MM.1S (cell line): Measurements from ENCODE around the gene PTPRN2.

Experiments
- DNase-seq: peaks from one replicate; pipeline ENCODE4 v3.0.0-alpha.2; 2015
- H2AFZ ChIP-seq: fragments of 300-600 bp; sonication (generic); 2 replicates; pipeline ENCODE4 v1.6.0; 2016; ENCODE audit warnings: antibody characterized with exemption, low read length
- H3F3A ChIP-seq: fragments of 300-600 bp; sonication (generic); 2 replicates; pipeline ENCODE4 v1.6.1; 2016; ENCODE audit warnings: mild to moderate bottlenecking, antibody characterized with exemption, low read length, moderate library complexity, mixed read lengths; ENCODE audit not compliant: insufficient read depth
- H3K27ac ChIP-seq: fragments of 300-600 bp; sonication (generic); 2 replicates; pipeline ENCODE4 v1.5.1; 2016; ENCODE audit warnings: mild to moderate bottlenecking, low read length
- H3K27me3 ChIP-seq: fragments of 300-600 bp; sonication (generic); replicated peaks from 2 replicates; pipeline ENCODE4 v1.6.0; 2016; ENCODE audit warnings: low read length; ENCODE audit not compliant: insufficient read depth
- H3K36me3 ChIP-seq: fragments of 300-600 bp; sonication (generic); replicated peaks from 2 replicates; pipeline ENCODE4 v1.6.1; 2016; ENCODE audit warnings: mild to moderate bottlenecking, low read length, mixed read lengths; ENCODE audit not compliant: insufficient read depth
- H3K4me1 ChIP-seq: fragments of 300-600 bp; sonication (generic); 2 replicates; pipeline ENCODE4 v1.6.1; 2016; ENCODE audit warnings: low read length, mixed read lengths
- H3K4me2 ChIP-seq: fragments of 300-600 bp; sonication (generic); 2 replicates; pipeline ENCODE4 v1.6.0; 2016; ENCODE audit warnings: low read depth, low read length
- H3K4me3 ChIP-seq: fragments of 300-600 bp; sonication (generic); 2 replicates; pipeline ENCODE4 v1.5.1; 2016; ENCODE audit warnings: low read length, mixed read lengths
- H3K79me2 ChIP-seq: fragments of 300-600 bp; sonication (generic); 2 replicates; pipeline ENCODE4 v1.6.1; 2016; ENCODE audit warnings: mixed run types, low read length, mixed read lengths
- H3K9ac ChIP-seq: fragments of 300-600 bp; sonication (generic); 2 replicates; pipeline ENCODE4 v1.6.1; 2016; ENCODE audit warnings: low read length, mixed read lengths
- H3K9me2 ChIP-seq: fragments of 300-600 bp; sonication (generic); replicated peaks from 2 replicates; pipeline ENCODE4 v1.6.1; 2016; ENCODE audit warnings: mild to moderate bottlenecking, low read length, mixed read lengths; ENCODE audit not compliant: insufficient read depth
- H3K9me3 ChIP-seq: fragments of 300-600 bp; sonication (generic); replicated peaks from 2 replicates; pipeline ENCODE4 v1.6.1; 2016; ENCODE audit warnings: mild to moderate bottlenecking, low read length, mixed read lengths; ENCODE audit not compliant: insufficient read depth
- H4K20me1 ChIP-seq: fragments of 300-600 bp; sonication (generic); 2 replicates; pipeline ENCODE4 v1.6.1; 2016; ENCODE audit warnings: mild to moderate bottlenecking, low read length, moderate library complexity, mixed read lengths; ENCODE audit not compliant: insufficient read depth
- CTCF ChIP-seq: fragments of 300-600 bp; sonication (generic); IDR thresholded peaks from 2 replicates; pipeline ENCODE4 v1.5.1; 2016; ENCODE audit warnings: antibody characterized with exemption, low read length, mixed read lengths
- EZH2 ChIP-seq: fragments of 300-600 bp; sonication (generic); optimal IDR thresholded peaks from 2 replicates; pipeline ENCODE3; 2017; ENCODE audit warnings: low read depth, mild to moderate bottlenecking, antibody characterized with exemption, low read length, mixed read lengths
- EZH2phosphoT487 ChIP-seq: fragments of 300-600 bp; sonication (generic); IDR thresholded peaks from 2 replicates; pipeline ENCODE4 v1.6.1; 2018; ENCODE audit warnings: antibody characterized with exemption, low read length

The PTPRN2 gene

GRCh38 chr7:157543276-157543675 lies 1044.3 kb downstream of the PTPRN2 start:
- H3K9me3 ChIP-seq: no peaks in the 10 kb centered on the region
- no peak overlapping the region for H2AFZ ChIP-seq
- H3K27me3 ChIP-seq: peaks cover 89% of the 10 kb centered on the region
- no peaks in the 10 kb centered on the region for H3K79me2 ChIP-seq
- H3K36me3 ChIP-seq: no peaks in the 10 kb centered on the region
- H3K9me2 ChIP-seq: no peaks in the 10 kb centered on the region
- H3K27ac ChIP-seq: no peak overlapping the region
- no peak overlapping the region for H3K4me2 ChIP-seq
- H3K4me1 ChIP-seq: no peaks in the 10 kb centered on the region
- DNase-seq: no peak
- no peaks in the 10 kb centered on the region for H4K20me1 ChIP-seq
- no peak overlapping the region for H3K4me3 ChIP-seq
- no peak for TF ChIP-seq CTCF
- TF ChIP-seq EZH2: no peak
- no peak for TF ChIP-seq EZH2phosphoT487
- no peak overlapping the region for H3K9ac ChIP-seq
- no peaks in the 10 kb centered on the region for H3F3A ChIP-seq

GRCh38 chr7:157542068-157543021 lies 1045.3 kb downstream of the PTPRN2 start:
- Histone ChIP-seq H3K9me3 (no peaks in the 10 kb centered on the region), H3F3A (no peaks in the 10 kb centered on the region), H3K4me1 (no peaks in the 10 kb centered on the region), H3K27ac (no peak overlapping the region), H3K79me2 (no peaks in the 10 kb centered on the region), H3K4me2 (no peak overlapping the region), H3K9ac (no peak overlapping the region), H3K27me3 (peaks cover 89% of the 10 kb centered on the region), H2AFZ (no peak overlapping the region), H3K9me2 (no peaks in the 10 kb centered on the region), H3K4me3 (no peak overlapping the region), H3K36me3 (no peaks in the 10 kb centered on the region), H4K20me1 (no peaks in the 10 kb centered on the region)
- TF ChIP-seq EZH2: peak; percentile 62
- TF ChIP-seq CTCF: no peak
- no peak for DNase-seq

GRCh38 chr7:157541295-157542067 lies 1046.1 kb downstream of the PTPRN2 start:
- H3K4me3 ChIP-seq: no peak overlapping the region
- H3K9ac ChIP-seq: no peak overlapping the region
- no peak for DNase-seq
- H3K4me2 ChIP-seq: no peak overlapping the region
- no peaks in the 10 kb centered on the region for H3K9me3 ChIP-seq
- H3K9me2 ChIP-seq: no peaks in the 10 kb centered on the region
- no peaks in the 10 kb centered on the region for H4K20me1 ChIP-seq
- no peak overlapping the region for H3K27ac ChIP-seq
- no peaks in the 10 kb centered on the region for H3K79me2 ChIP-seq
- TF ChIP-seq CTCF (no peak), EZH2phosphoT487 (no peak), EZH2 (no peak)
- peaks cover 89% of the 10 kb centered on the region for H3K27me3 ChIP-seq
- no peak overlapping the region for H2AFZ ChIP-seq
- no peaks in the 10 kb centered on the region for H3K36me3 ChIP-seq
- H3F3A ChIP-seq: no peaks in the 10 kb centered on the region
- H3K4me1 ChIP-seq: no peaks in the 10 kb centered on the region
